Colonic mucosa (tissue), 4 donors: ENCODE results near the gene KRTAP12-2. TPM values are rescaled to one million over a fixed set of nuclear protein-coding genes. Genes with fewer than 3 reads are reported as not detected.
"Not testable (repeated sequence)": the region's sequence is repeated elsewhere in the genome, so short reads cannot be mapped to it uniquely, and the experiment has no call there.

Experiments
- DNase-seq: peaks from one replicate; pipeline ENCODE4 v3.0.0-alpha.2; 2020
- H3K27ac ChIP-seq: fragments of 200-600 bp; one replicate; pipeline ENCODE4 v1.8.0; 2021
- H3K27me3 ChIP-seq: fragments of 200-600 bp; one replicate; pipeline ENCODE4 v1.8.0; 2021
- H3K36me3 ChIP-seq: fragments of 200-600 bp; one replicate; pipeline ENCODE4 v1.8.0; 2021
- H3K4me1 ChIP-seq: fragments of 200-600 bp; one replicate; pipeline ENCODE4 v1.8.0; 2021; ENCODE audit warnings: mild to moderate bottlenecking
- H3K4me3 ChIP-seq: fragments of 200-600 bp; one replicate; pipeline ENCODE4 v1.8.0; 2021
- H3K9ac ChIP-seq, 2 donors: one replicate each; pipeline ENCODE4 v1.7.0; 2013; ENCODE audit warnings: control low read depth in 2 of 2, low read depth in 2 of 2, low read length in 2 of 2
- H3K9me3 ChIP-seq: fragments of 200-600 bp; one replicate; pipeline ENCODE4 v1.8.0; 2021
- CTCF ChIP-seq: fragments of 200-600 bp; IDR thresholded peaks from one replicate; pipeline ENCODE4 v1.8.0; 2022; ENCODE audit warnings: antibody characterized with exemption, mild to moderate bottlenecking
- intact Hi-C: fragments of 100-400 bp; cut with DNase I; formaldehyde crosslinking; loops from one replicate; pipeline ENCODE4 v1.14.1; 2022
- total RNA-seq, 2 donors: library from RNA; stranded (reverse); fragmentation: NEBNext Ultra II Directional in 1 of 2; extraction: Animal tissue kit (Norgen Biotek cat#: 25700) in 1 of 2; gene quantifications; one replicate each; pipeline ENCODE4 v1.2.1, GENCODE V29; 2021
- donor health status: healthy.
- donor health status: DM: no; HTN: no; CAD: no.
- donor health status: DM: no; HTN: no; CAD: no.

KRTAP12-2 gene
- total RNA-seq, 2 donors from 2014 or later: not detected

- H3K36me3 ChIP-seq: no peaks in the 10 kb centered on the region
- no peaks in the 10 kb centered on the region for H3K9me3 ChIP-seq
- no peak overlapping the region for H3K4me3 ChIP-seq
- intact Hi-C loops: no loop called here
- H3K27ac ChIP-seq: no peak overlapping the region
- H3K9ac ChIP-seq: no peak overlapping the region
- no peaks in the 10 kb centered on the region for H3K4me1 ChIP-seq
- DNase-seq: no peak
- TF ChIP-seq CTCF: no peak
- no peaks in the 10 kb centered on the region for H3K27me3 ChIP-seq
Observed at GRCh38 chr21:44686843-44687561, 20.3 kb upstream of the KRTAP12-2 start.

GRCh38 chr21:44686000-44686781 is 19.5 kb upstream of the KRTAP12-2 start:
- H3K4me1 ChIP-seq: no peaks in the 10 kb centered on the region
- no peak for TF ChIP-seq CTCF
- intact Hi-C loops: no loop called here
- H3K36me3 ChIP-seq: no peaks in the 10 kb centered on the region
- no peak overlapping the region for H3K4me3 ChIP-seq
- no peak for DNase-seq
- no peaks in the 10 kb centered on the region for H3K9me3 ChIP-seq
- H3K27ac ChIP-seq: no peak overlapping the region
- H3K9ac ChIP-seq: no peak overlapping the region
- no peaks in the 10 kb centered on the region for H3K27me3 ChIP-seq

DNA sequence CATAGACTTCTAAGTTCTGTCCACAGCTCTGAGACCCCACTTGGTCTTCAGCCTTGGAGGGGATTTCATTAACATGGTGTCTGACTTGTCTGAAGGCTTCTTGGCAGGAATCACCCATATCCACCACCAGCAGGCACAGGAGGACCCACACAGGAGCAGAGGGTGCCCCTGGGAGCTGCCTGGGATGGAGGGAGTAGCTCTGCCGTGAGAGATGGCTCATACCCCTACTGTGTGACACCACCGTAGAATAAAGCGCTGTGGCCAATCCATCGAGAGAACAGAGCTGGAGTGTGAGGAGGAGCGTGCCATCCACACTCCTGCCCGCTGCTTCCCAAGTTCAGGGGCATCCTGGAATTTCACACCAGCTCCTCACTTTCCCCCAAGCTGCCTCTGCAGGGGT is 18.3 kb upstream of the KRTAP12-2 start:
- intact Hi-C loops, H3K27me3 ChIP-seq, H3K9me3 ChIP-seq: not testable (repeated sequence)

GRCh38 chr21:44684483-44684882 is 17.8 kb upstream of the KRTAP12-2 start:
- Histone ChIP-seq H3K9me3 (no peaks in the 10 kb centered on the region), H3K27me3 (no peaks in the 10 kb centered on the region), H3K4me3 (no peak overlapping the region), H3K4me1 (no peaks in the 10 kb centered on the region), H3K36me3 (no peaks in the 10 kb centered on the region), H3K9ac (no peak overlapping the region), H3K27ac (no peak overlapping the region)
- intact Hi-C loops: no loop called here
- no peak for DNase-seq
- TF ChIP-seq CTCF: no peak

More for the DNA sequence above, 18.3 kb upstream of the KRTAP12-2 start:
- not testable (repeated sequence) for H3K4me3 ChIP-seq, H3K36me3 ChIP-seq, DNase-seq, H3K27ac ChIP-seq, H3K4me1 ChIP-seq, H3K9ac ChIP-seq

- Histone ChIP-seq H3K9me3 (no peaks in the 10 kb centered on the region), H3K27me3 (no peaks in the 10 kb centered on the region), H3K36me3 (no peaks in the 10 kb centered on the region), H3K9ac (no peak overlapping the region), H3K4me3 (no peak overlapping the region), H3K27ac (no peak overlapping the region), H3K4me1 (no peaks in the 10 kb centered on the region)
- no peak for DNase-seq
- TF ChIP-seq CTCF: no peak
- intact Hi-C loops: no loop called here
Observed at GRCh38 chr21:44684077-44684476, 17.4 kb upstream of the KRTAP12-2 start.

- DNase-seq: no peak
- no peak overlapping the region for H3K27ac ChIP-seq
- no peak for TF ChIP-seq CTCF
- H3K4me1 ChIP-seq: no peaks in the 10 kb centered on the region
- H3K27me3 ChIP-seq: no peaks in the 10 kb centered on the region
- no peaks in the 10 kb centered on the region for H3K9me3 ChIP-seq
- no peaks in the 10 kb centered on the region for H3K36me3 ChIP-seq
- H3K4me3 ChIP-seq: no peak overlapping the region
- no peak overlapping the region for H3K9ac ChIP-seq
- intact Hi-C loops: no loop called here
Observed at GRCh38 chr21:44682580-44683151, 15.9 kb upstream of the KRTAP12-2 start.
